Muscle layer of colon (tissue), 2 donors: Measurements from ENCODE around the gene RETREG1.
"Not testable (repeated sequence)": the region's sequence is repeated elsewhere in the genome, so short reads cannot be mapped to it uniquely, and the experiment has no call there.

Source experiments
- H3K27ac ChIP-seq: one replicate; pipeline ENCODE4 v1.7.0; 2013; ENCODE audit warnings: low read depth, mild to moderate bottlenecking, low read length, moderate library complexity
- H3K27me3 ChIP-seq, 2 donors: one replicate each; pipeline ENCODE4 v1.7.0; 2013; ENCODE audit warnings: low read length in 2 of 2, mild to moderate bottlenecking in 2 of 2; ENCODE audit not compliant: insufficient read depth in 2 of 2, control insufficient read depth in 1 of 2
- H3K36me3 ChIP-seq: one replicate; pipeline ENCODE4 v1.7.0; 2013; ENCODE audit warnings: mild to moderate bottlenecking, low read length; ENCODE audit not compliant: insufficient read depth
- H3K4me1 ChIP-seq: one replicate; pipeline ENCODE4 v1.7.0; 2013; ENCODE audit warnings: mild to moderate bottlenecking, low read length; ENCODE audit not compliant: insufficient read depth
- H3K4me3 ChIP-seq, 2 donors: one replicate each; pipeline ENCODE4 v1.7.0; 2013; ENCODE audit warnings: low read length in 2 of 2, low read depth in 1 of 2, mild to moderate bottlenecking in 1 of 2, moderate library complexity in 1 of 2
- H3K9ac ChIP-seq: one replicate; pipeline ENCODE4 v1.7.0; 2013; ENCODE audit warnings: low read length
- H3K9me3 ChIP-seq: one replicate; pipeline ENCODE4 v1.7.0; 2013; ENCODE audit warnings: mild to moderate bottlenecking, low read length
- donor health status: abdominal sarcoma.
- donor health status: Adenocarcinoma of cecum.

Gene RETREG1

GRCh38 chr5:16476417-16476816 lies 140.4 kb downstream of the RETREG1 start:
- not testable (repeated sequence) for H3K4me1 ChIP-seq, H3K27ac ChIP-seq, H3K36me3 ChIP-seq, H3K9ac ChIP-seq, H3K9me3 ChIP-seq, H3K4me3 ChIP-seq, H3K27me3 ChIP-seq

DNA sequence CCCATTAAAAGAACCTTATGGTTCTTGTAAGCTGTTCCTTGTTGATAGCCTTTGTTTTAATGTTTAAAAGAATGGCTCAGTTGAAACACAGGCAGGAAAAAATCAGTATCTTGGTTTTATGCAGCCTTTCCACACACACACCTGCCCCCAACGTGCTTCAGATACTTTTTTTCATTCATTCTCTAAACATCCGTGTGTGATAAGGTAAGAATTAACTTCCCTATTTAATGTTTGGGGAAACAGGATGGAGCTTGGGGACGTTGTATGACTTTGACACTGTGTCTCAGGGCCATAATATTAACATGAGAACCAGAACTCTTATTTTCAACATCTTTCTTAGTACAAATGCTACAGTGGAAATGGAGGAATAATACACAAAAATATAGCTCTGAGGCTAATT lies 145.4 kb downstream of the RETREG1 start:
- Histone ChIP-seq H3K27me3 (no peaks in the 10 kb centered on the region), H3K4me3 (no peak overlapping the region), H3K4me1 (peaks cover 15% of the 10 kb centered on the region), H3K9me3 (no peaks in the 10 kb centered on the region), H3K36me3 (no peaks in the 10 kb centered on the region), H3K9ac (no peak overlapping the region), H3K27ac (no peak overlapping the region)

DNA sequence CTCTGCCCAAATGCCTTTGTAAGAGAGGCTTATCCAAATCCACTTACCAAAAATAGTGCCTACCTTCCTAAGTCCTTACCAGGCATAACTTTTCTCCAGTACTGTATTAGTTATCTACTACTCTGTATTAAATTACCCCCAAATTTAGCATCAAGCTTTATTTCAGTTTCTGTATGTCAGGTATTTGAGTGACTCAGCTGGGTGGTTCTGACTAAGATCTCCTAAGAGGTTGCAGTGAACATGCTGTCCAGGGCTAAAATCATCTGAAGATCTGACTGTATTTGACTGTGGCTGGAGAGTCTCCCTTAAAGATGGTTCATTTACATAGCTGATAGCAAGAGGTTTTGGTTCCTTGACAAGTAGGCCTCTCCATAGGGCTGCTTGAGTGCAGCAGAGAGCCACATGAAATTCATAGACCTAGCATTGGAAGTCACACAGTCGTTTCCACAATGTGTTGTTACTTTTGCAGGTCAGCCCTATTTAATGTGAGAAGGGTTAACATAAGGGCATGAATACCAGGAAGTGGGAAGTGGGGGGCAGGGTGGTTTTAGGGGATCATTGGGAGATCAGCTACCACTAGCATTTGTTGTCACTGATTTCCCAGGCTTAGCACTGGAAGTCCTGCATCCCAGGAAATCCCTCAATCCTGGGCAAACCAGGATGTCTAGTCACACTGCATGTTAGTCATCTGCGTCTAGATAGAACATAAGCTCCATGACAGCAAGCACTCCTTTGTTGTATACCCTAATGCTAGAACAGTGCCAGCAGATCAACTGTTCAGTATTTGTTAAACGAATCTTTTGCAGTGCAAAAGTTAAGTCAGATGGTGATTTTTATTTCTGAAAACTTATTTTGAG lies 149.2 kb downstream of the RETREG1 start:
- Histone ChIP-seq H3K27me3 (no peaks in the 10 kb centered on the region), H3K9ac (no peak overlapping the region), H3K4me3 (no peak overlapping the region), H3K4me1 (peaks cover 31% of the 10 kb centered on the region), H3K27ac (no peak overlapping the region), H3K9me3 (no peaks in the 10 kb centered on the region), H3K36me3 (peaks cover 9% of the 10 kb centered on the region)

DNA sequence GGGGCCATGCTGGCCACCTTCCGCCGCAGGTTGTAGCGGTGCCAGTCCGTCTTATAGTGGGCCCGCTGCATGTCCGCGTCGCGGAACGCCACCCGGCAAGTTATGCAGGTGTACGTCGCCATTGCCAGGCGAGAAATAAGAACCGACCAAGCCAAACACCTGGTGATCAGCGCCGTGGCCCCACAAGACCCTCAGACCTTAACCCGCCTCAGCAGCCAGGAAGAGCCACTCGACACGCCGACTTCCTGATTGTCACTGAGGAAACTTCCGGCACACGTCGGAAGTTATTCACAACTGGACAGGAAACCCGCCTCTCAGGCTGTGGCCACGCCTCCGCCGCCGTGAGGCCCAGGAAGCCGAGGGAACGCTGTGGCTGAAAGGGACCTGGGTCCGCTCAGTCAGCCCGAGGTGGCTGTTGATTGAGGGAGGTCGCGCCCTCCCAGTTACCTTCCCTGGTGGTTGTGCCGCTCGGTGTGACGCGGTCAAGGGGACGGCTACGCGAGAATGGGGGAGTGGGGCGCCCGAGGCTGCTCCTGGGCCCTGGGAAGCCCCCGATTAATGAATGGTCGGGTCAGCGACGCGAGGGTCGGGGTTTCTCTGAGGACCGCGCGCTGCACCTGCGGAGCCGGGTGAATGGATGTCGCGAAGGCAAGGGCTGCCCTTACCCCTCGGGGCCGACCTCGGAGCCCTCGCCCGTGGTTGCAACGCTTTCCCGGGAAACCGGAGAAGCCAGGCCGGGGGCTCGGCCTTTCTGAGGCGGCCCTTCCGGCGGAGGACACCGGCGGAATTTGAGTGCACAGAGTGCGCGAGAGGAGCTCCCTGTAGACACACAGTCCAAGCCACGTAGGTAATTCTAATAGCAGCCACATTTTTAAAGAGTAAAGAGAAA lies 151.0 kb downstream of the RETREG1 start, which contains the start of gene ZNF622:
ZNF622 (minus strand) TSS at position 257 of the 889 bp plus-strand sequence; CDS start at position 122, 135 bp downstream.
- no peaks in the 10 kb centered on the region for H3K27me3 ChIP-seq
- peak within 1 kb of the TSS; percentile 65 for H3K9ac ChIP-seq
- peak within 1 kb of the TSS; percentile 93 to 96 for H3K4me3 ChIP-seq
- peak within 1 kb of the TSS; percentile 82 for H3K27ac ChIP-seq
- peaks cover 27% of the 10 kb centered on the region for H3K36me3 ChIP-seq
- no peaks in the 10 kb centered on the region for H3K9me3 ChIP-seq
- H3K4me1 ChIP-seq: peaks cover 43% of the 10 kb centered on the region

DNA sequence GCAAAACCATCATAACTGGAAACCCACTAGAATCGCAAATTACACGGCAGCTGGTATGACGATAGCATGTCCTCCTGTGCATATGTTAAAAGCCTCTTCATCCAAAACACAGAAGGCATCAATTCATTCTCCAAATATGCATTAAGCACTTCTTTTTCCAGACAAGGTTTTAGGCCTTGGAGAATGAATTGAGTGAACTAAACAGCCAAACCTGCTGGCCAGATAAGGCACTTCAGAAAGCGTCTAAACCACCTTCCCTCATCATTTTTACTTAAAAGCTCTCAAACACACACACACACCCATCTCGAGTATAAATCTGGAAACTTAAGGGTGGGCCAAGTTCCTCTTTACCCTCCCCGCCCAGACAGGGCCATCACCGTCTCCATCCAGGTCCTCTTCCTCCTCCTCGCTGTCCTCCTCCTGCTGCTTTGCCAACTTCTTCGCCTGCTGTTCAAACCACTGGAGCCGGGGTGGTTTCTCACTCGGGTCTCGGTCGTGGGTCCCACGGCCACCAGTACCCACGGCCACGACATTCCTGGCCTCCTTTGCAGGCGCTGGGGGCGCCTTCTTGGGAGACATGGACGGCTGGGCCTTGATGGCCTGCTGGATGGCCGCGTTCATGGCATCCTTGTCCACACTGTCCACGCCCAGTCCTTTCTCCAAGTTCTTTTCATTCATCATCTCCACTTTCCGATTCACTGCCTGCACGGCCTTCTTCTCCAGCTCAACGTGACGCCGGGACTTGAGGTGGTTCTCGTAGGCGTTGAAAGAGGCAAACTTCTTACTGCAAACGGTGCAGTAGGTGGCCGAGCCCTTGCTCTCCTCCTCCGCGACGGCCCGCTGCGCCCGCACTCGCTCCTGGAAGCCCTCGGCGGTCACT lies 151.9 kb downstream of the RETREG1 start:
- peak overlapping the region; percentile 82 for H3K27ac ChIP-seq
- no peaks in the 10 kb centered on the region for H3K27me3 ChIP-seq
- H3K36me3 ChIP-seq: peaks cover 36% of the 10 kb centered on the region
- peak overlapping the region; percentile 93 to 96 for H3K4me3 ChIP-seq
- no peaks in the 10 kb centered on the region for H3K9me3 ChIP-seq
- H3K9ac ChIP-seq: peak overlapping the region; percentile 65
- H3K4me1 ChIP-seq: peaks cover 43% of the 10 kb centered on the region

DNA sequence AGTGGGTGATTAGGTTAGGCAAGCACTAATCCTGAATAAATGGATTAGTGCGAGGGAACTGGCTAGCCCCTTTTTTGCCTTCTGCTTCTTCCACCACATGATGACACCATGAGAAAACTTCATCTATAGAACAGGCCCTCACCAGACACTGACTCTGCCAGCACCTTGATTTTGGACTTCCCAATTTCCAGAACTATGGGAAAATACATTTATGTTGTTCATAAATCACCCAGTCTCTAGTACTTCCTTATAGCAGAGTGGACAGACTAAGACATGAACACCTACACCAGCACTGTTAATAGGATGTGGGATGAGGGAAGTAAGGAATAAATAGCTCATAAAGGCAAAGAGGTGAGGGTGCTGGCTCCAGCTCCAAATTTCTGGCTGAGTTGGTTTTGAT lies 152.6 kb downstream of the RETREG1 start:
- no peaks in the 10 kb centered on the region for H3K9me3 ChIP-seq
- H3K9ac ChIP-seq: peak overlapping the region; percentile 65
- H3K4me1 ChIP-seq: peaks cover 43% of the 10 kb centered on the region
- peaks cover 42% of the 10 kb centered on the region for H3K36me3 ChIP-seq
- H3K27ac ChIP-seq: no peak overlapping the region
- H3K27me3 ChIP-seq: no peaks in the 10 kb centered on the region
- H3K4me3 ChIP-seq: peak overlapping the region; percentile 93 to 96

DNA sequence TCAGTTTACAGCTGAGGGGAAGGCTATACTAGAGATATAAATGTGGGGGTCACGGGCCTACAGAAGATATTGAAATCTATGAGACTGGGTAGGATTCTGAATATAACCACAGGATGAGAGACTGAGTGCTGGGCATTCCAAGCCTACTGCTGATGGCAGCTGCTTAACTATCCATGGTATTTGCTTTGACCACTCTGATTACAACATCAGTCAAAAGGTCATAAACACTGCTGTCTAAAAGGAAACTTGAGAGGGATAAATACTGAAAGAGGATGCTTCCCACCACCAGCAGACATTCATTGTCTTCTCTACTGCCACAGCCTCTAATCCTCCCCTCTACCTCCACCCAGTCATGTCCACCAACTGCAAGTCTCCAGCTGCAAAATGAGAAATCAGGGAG lies 155.0 kb downstream of the RETREG1 start:
- Histone ChIP-seq H3K27me3 (no peaks in the 10 kb centered on the region), H3K9ac (no peak overlapping the region), H3K9me3 (no peaks in the 10 kb centered on the region), H3K36me3 (peaks cover 62% of the 10 kb centered on the region), H3K4me3 (no peak overlapping the region), H3K27ac (no peak overlapping the region), H3K4me1 (peaks cover 32% of the 10 kb centered on the region)

GRCh38 chr5:16461026-16461425 lies 155.8 kb downstream of the RETREG1 start:
- Histone ChIP-seq H3K4me3 (no peak overlapping the region), H3K27me3 (no peaks in the 10 kb centered on the region), H3K27ac (no peak overlapping the region), H3K9ac (no peak overlapping the region), H3K36me3 (peaks cover 62% of the 10 kb centered on the region), H3K4me1 (peaks cover 32% of the 10 kb centered on the region), H3K9me3 (no peaks in the 10 kb centered on the region)

- peaks cover 62% of the 10 kb centered on the region for H3K36me3 ChIP-seq
- no peak overlapping the region for H3K9ac ChIP-seq
- H3K9me3 ChIP-seq: no peaks in the 10 kb centered on the region
- no peak overlapping the region for H3K27ac ChIP-seq
- H3K27me3 ChIP-seq: no peaks in the 10 kb centered on the region
- H3K4me1 ChIP-seq: peaks cover 35% of the 10 kb centered on the region
- H3K4me3 ChIP-seq: no peak overlapping the region
These were observed 157.3 kb downstream of the RETREG1 start for GRCh38 chr5:16459451-16459850.

DNA sequence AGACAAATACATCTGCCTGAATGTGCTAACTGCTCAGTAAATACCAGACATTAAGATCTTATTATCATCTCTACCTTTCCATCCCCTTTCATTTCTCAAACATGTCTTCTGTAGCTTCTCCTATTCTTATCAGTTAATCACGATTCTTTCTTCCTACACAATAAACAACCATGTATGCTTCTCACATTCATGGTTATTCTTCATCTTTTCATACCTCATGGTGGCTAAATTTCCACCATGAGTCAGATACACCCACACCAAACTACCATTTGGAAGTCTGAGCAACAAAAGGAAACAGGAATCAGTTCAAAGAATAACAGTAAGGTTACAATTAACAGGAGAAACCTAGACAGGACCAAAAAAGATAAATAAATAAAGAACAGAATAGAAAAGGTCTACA lies 158.9 kb downstream of the RETREG1 start:
- H3K4me3 ChIP-seq: no peak overlapping the region
- H3K27ac ChIP-seq: no peak overlapping the region
- no peaks in the 10 kb centered on the region for H3K27me3 ChIP-seq
- H3K4me1 ChIP-seq: peaks cover 24% of the 10 kb centered on the region
- H3K9me3 ChIP-seq: no peaks in the 10 kb centered on the region
- H3K9ac ChIP-seq: no peak overlapping the region
- peaks cover 56% of the 10 kb centered on the region for H3K36me3 ChIP-seq

GRCh38 chr5:16457451-16457850 lies 159.3 kb downstream of the RETREG1 start:
- Histone ChIP-seq H3K4me1 (peaks cover 21% of the 10 kb centered on the region), H3K9me3 (no peaks in the 10 kb centered on the region), H3K36me3 (peaks cover 52% of the 10 kb centered on the region), H3K27me3 (no peaks in the 10 kb centered on the region), H3K27ac (no peak overlapping the region), H3K4me3 (no peak overlapping the region), H3K9ac (no peak overlapping the region)
